SK-N-SH (cell line): ENCODE data around the gene PRICKLE2. TPM values are rescaled to one million over a fixed set of nuclear protein-coding genes. Genes with fewer than 3 reads are reported as not detected.
"Not testable (repeated sequence)": the region's sequence is repeated elsewhere in the genome, so short reads cannot be mapped to it uniquely, and the experiment has no call there.

Source experiments
- CTCF ChIA-PET: fragments of 300-600, 350-600 bp; formaldehyde crosslinking; extraction: SDS; loops from one replicate; lab custom pipeline; 2021; lab: Yijun Ruan, JAX
- POLR2A ChIA-PET: fragments of 350-600 bp; sonication (Branson Sonifier 250); formaldehyde crosslinking; extraction: SDS; loops from one replicate; lab custom pipeline; 2020; ENCODE audit warnings: antibody characterized with exemption, inconsistent platforms; lab: Yijun Ruan, JAX
- DNase-seq: peaks from one replicate; pipeline ENCODE4 v3.0.0; 2012
- H2AFZ ChIP-seq: fragments of 200-600 bp; sonication (generic); 2 replicates; pipeline ENCODE4 v1.8.1; 2016; ENCODE audit warnings: antibody characterized with exemption, mild to moderate bottlenecking, low read depth
- H3F3A ChIP-seq: fragments of 200-600 bp; sonication (generic); replicated peaks from 2 replicates; pipeline ENCODE3; 2016; ENCODE audit warnings: antibody characterized with exemption, mild to moderate bottlenecking; ENCODE audit not compliant: insufficient read depth
- H3K27ac ChIP-seq, 2 experiments: fragments of 200-500 bp in 1 of 2; fragments of 200-600 bp in 1 of 2; sonication (Bioruptor generic) in 1 of 2; sonication (generic), shearing (Covaris generic) in 1 of 2; 2 replicates each; pipeline versions ENCODE4 v1.5.1 to v1.6.1; 2014 to 2016; ENCODE audit warnings: low read depth in 2 of 2, inconsistent platforms in 1 of 2, low read length in 1 of 2, mild to moderate bottlenecking in 1 of 2, mixed read lengths in 1 of 2
- H3K27me3 ChIP-seq: fragments of 200-600 bp; sonication (generic), shearing (Covaris generic); 2 replicates; pipeline ENCODE4 v1.6.1; 2016; ENCODE audit warnings: mixed run types; ENCODE audit not compliant: insufficient read depth
- H3K36me3 ChIP-seq, 2 experiments: fragments of 200-500 bp in 1 of 2; fragments of 200-600 bp in 1 of 2; sonication (Bioruptor generic) in 1 of 2; sonication (generic) in 1 of 2; replicated peaks in 1 of 2; 2 replicates each; pipeline versions ENCODE3 to v1.5.1; 2014 to 2016; ENCODE audit warnings: low read length in 1 of 2, mild to moderate bottlenecking in 1 of 2; ENCODE audit not compliant: insufficient read depth in 2 of 2, control insufficient read depth in 1 of 2
- H3K4me1 ChIP-seq, 2 experiments: fragments of 200-500 bp in 1 of 2; fragments of 200-600 bp in 1 of 2; sonication (Bioruptor generic) in 1 of 2; sonication (generic), shearing (Covaris generic) in 1 of 2; 2 replicates each; pipeline versions ENCODE4 v1.5.1 to v1.6.1; 2014 to 2016; ENCODE audit warnings: low read depth in 1 of 2, low read length in 1 of 2, mixed run types in 1 of 2; ENCODE audit not compliant: insufficient read depth in 2 of 2, control insufficient read depth in 1 of 2
- H3K4me2 ChIP-seq: fragments of 200-600 bp; sonication (generic), shearing (Covaris generic); 2 replicates; pipeline ENCODE4 v1.6.1; 2017; ENCODE audit warnings: mixed run types
- H3K4me3 ChIP-seq, 2 experiments: fragments of 200-500 bp in 1 of 2; fragments of 200-600 bp in 1 of 2; sonication (Bioruptor generic) in 1 of 2; sonication (generic), shearing (Covaris generic) in 1 of 2; 2 replicates each; pipeline versions ENCODE4 v1.5.1 to v1.8.1; 2014 to 2016; ENCODE audit warnings: low read depth in 2 of 2, inconsistent platforms in 1 of 2, low read length in 1 of 2, mild to moderate bottlenecking in 1 of 2, mixed read lengths in 1 of 2, moderate library complexity in 1 of 2
- H3K79me2 ChIP-seq: fragments of 200-600 bp; sonication (generic); 2 replicates; pipeline ENCODE4 v1.8.1; 2017; ENCODE audit warnings: mild to moderate bottlenecking; ENCODE audit not compliant: insufficient read depth
- H3K9ac ChIP-seq: fragments of 200-600 bp; sonication (generic); 2 replicates; pipeline ENCODE4 v1.6.1; 2017; ENCODE audit warnings: mixed run types
- H3K9me2 ChIP-seq: fragments of 200-600 bp; sonication (generic); 2 replicates; pipeline ENCODE4 v1.6.1; 2017; ENCODE audit warnings: mixed run types
- H3K9me3 ChIP-seq: fragments of 200-600 bp; sonication (generic); 2 replicates; pipeline ENCODE4 v1.6.1; 2017; ENCODE audit warnings: mixed run types, mild to moderate bottlenecking, moderate library complexity
- H4K20me1 ChIP-seq: fragments of 200-600 bp; sonication (generic); 2 replicates; pipeline ENCODE4 v1.6.1; 2017; ENCODE audit warnings: mild to moderate bottlenecking, mixed run types; ENCODE audit not compliant: insufficient read depth
- ELF1 ChIP-seq: IDR thresholded peaks from 2 replicates; pipeline ENCODE4 v1.4.0; 2012
- FOSL2 ChIP-seq: IDR thresholded peaks from 2 replicates; pipeline ENCODE4 v1.4.0; 2012; ENCODE audit warnings: low read depth, mild to moderate bottlenecking, moderate library complexity, borderline replicate concordance
- FOXJ3 ChIP-seq: sonication (generic); formaldehyde crosslinking; IDR thresholded peaks from 2 replicates; pipeline ENCODE4 v1.5.1; 2020; ENCODE audit warnings: mild to moderate bottlenecking, missing genetic modification reagents
- FOXM1 ChIP-seq: IDR thresholded peaks from 2 replicates; pipeline ENCODE4 v1.4.0; 2012; ENCODE audit warnings: low read depth, mild to moderate bottlenecking
- IRF3 ChIP-seq: fragments of 150-350 bp; IDR thresholded peaks from 2 replicates; pipeline ENCODE4 v1.6.1; 2016; ENCODE audit warnings: mild to moderate bottlenecking, low read depth, low read length
- NFIC ChIP-seq: IDR thresholded peaks from 2 replicates; pipeline ENCODE4 v1.4.0; 2012; ENCODE audit warnings: borderline replicate concordance
- RCOR1 ChIP-seq: fragments of 150-350 bp; IDR thresholded peaks from 2 replicates; pipeline ENCODE4 v1.6.1; 2017; ENCODE audit warnings: antibody characterized with exemption, low read length
- RXRA ChIP-seq: IDR thresholded peaks from 2 replicates; pipeline ENCODE4 v1.4.0; 2012; ENCODE audit warnings: low read depth, mild to moderate bottlenecking, borderline replicate concordance
- SMC3 ChIP-seq: IDR thresholded peaks from 2 replicates; pipeline ENCODE4 v1.6.1; 2012; ENCODE audit warnings: low read depth, low read length, improper control_type of control experiment
- TAF1 ChIP-seq: IDR thresholded peaks from 2 replicates; pipeline ENCODE4 v1.6.1; 2012; ENCODE audit warnings: low read depth, mild to moderate bottlenecking, low read length, moderate library complexity, borderline replicate concordance
- TCF12 ChIP-seq: IDR thresholded peaks from 2 replicates; pipeline ENCODE4 v1.4.0; 2012
- YY1 ChIP-seq: IDR thresholded peaks from 2 replicates; pipeline ENCODE4 v1.4.0; 2012; ENCODE audit warnings: low read depth, mild to moderate bottlenecking
- WGBS: methylation state at CpG from one replicate; pipeline ENCODE4 v1.1.6; 2017; ENCODE audit warnings: low lambda C conversion rate; 5-methylcytosine and 5-hydroxymethylcytosine counted together
- polyA plus RNA-seq, 3 experiments: library from polyadenylated mRNA; depleted of rRNA; stranded (reverse); fragments of >200 nt; gene quantifications; 2 replicates each; pipeline ENCODE4 v1.2.3, GENCODE V29; 2012
- TF ChIP-seq, protein P1 (sequence below): IDR thresholded peaks from 2 replicates; pipeline ENCODE4 v1.4.0; 2012; ENCODE audit warnings: low read depth, borderline replicate concordance
- TF ChIP-seq, protein P2 (sequence below): IDR thresholded peaks from 2 replicates; pipeline ENCODE4; 2012

Gene PRICKLE2
- polyA plus RNA-seq, 1 of the 3 experiments (the other 2 are of a cell fraction): 0.67 TPM

DNA sequence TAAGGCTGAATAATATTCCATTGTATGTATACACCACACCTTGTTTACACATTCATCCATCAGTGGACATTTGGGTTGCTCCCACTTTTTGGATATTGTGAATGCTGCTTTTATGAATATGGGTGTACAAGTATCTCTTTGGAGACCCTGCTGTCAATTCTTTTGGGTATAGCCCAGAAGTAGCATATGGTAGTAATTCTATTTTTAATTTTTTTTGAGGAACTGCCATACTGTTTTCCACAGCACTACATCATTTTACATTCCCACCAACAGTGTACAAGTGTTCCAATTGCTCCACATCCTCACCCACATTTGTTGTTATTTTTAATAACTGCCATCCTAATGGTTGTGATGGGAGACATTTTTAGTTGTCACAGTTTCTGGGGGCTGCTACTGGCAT lies 132.1 kb downstream of the PRICKLE2 start:
- H3K27me3 ChIP-seq: no peaks in the 10 kb centered on the region
- no peaks in the 10 kb centered on the region for H3F3A ChIP-seq
- no peak for DNase-seq
- TF ChIP-seq FOSL2 (no peak), SMC3 (no peak), NFIC (no peak), IRF3 (no peak), TCF12 (no peak), RCOR1 (no peak), YY1 (no peak), RXRA (no peak), FOXJ3 (CRISPR knock-in tag) (no peak)
- TF ChIP-seq, protein P1, sequence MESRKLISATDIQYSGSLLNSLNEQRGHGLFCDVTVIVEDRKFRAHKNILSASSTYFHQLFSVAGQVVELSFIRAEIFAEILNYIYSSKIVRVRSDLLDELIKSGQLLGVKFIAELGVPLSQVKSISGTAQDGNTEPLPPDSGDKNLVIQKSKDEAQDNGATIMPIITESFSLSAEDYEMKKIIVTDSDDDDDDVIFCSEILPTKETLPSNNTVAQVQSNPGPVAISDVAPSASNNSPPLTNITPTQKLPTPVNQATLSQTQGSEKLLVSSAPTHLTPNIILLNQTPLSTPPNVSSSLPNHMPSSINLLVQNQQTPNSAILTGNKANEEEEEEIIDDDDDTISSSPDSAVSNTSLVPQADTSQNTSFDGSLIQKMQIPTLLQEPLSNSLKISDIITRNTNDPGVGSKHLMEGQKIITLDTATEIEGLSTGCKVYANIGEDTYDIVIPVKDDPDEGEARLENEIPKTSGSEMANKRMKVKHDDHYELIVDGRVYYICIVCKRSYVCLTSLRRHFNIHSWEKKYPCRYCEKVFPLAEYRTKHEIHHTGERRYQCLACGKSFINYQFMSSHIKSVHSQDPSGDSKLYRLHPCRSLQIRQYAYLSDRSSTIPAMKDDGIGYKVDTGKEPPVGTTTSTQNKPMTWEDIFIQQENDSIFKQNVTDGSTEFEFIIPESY: no peak
- TF ChIP-seq, protein P2, sequence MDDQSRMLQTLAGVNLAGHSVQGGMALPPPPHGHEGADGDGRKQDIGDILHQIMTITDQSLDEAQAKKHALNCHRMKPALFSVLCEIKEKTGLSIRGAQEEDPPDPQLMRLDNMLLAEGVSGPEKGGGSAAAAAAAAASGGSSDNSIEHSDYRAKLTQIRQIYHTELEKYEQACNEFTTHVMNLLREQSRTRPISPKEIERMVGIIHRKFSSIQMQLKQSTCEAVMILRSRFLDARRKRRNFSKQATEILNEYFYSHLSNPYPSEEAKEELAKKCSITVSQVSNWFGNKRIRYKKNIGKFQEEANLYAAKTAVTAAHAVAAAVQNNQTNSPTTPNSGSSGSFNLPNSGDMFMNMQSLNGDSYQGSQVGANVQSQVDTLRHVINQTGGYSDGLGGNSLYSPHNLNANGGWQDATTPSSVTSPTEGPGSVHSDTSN: no peak
- ChIA-PET CTCF (no interaction called here), POLR2A (no interaction called here)
- H3K4me1 ChIP-seq: peaks cover 5 to 13% of the 10 kb centered on the region in 2 experiments; a peak in 3 of 4 replicates
- H3K4me3 ChIP-seq: no peak overlapping the region
- no peaks in the 10 kb centered on the region for H3K36me3 ChIP-seq
- H3K4me2 ChIP-seq: no peak overlapping the region
- no peaks in the 10 kb centered on the region for H3K9me3 ChIP-seq
- no peaks in the 10 kb centered on the region for H3K9me2 ChIP-seq
- no peak overlapping the region for H2AFZ ChIP-seq
- H4K20me1 ChIP-seq: no peaks in the 10 kb centered on the region
- no peak overlapping the region for H3K9ac ChIP-seq
- H3K79me2 ChIP-seq: no peaks in the 10 kb centered on the region
- no peak overlapping the region; a peak in 1 of 4 replicates for H3K27ac ChIP-seq

DNA sequence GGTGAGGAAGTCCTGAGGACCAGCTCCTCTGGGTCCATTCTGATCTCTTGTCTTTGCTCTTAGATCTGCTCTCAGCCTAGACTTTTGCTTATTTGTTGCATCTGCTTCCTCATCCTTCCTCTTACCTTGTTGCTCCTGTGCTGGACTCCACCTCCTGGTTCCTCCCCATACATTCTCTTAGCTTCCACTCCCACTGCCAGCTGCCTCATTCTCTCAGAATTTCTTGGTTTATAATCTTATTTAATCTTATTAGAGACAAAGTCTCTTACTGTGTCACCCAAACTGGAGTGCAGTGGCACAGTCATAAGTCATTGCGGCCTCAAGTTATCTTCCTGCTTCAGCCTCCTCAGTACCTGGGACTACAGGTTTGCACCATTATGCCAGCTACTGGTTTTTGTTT lies 133.8 kb downstream of the PRICKLE2 start:
- Histone ChIP-seq H2AFZ (no peak overlapping the region), H3K4me2 (no peak overlapping the region), H3K27me3 (no peaks in the 10 kb centered on the region), H3K4me3 (no peak overlapping the region), H3K9me3 (no peaks in the 10 kb centered on the region), H3K27ac (no peak overlapping the region), H4K20me1 (no peaks in the 10 kb centered on the region), H3K9ac (no peak overlapping the region), H3K79me2 (no peaks in the 10 kb centered on the region), H3F3A (no peaks in the 10 kb centered on the region), H3K36me3 (no peaks in the 10 kb centered on the region), H3K9me2 (no peaks in the 10 kb centered on the region), H3K4me1 (peaks cover 3 to 13% of the 10 kb centered on the region in 2 experiments; a peak in 3 of 4 replicates)
- POLR2A ChIA-PET: no interaction called here
- DNase-seq: no peak
- CTCF ChIA-PET: interaction anchor here (1.5 to 1.7 kb wide), 2 partner anchors 15 to 61 kb away, joined by 3 to 5 read pairs; no protein-coding TSS in a partner anchor
- 91% methylated on average over 1 of the region's 1 CpG for WGBS
- no peak for TF ChIP-seq NFIC
- TF ChIP-seq ELF1: no peak
- no peak for TF ChIP-seq TAF1
- TF ChIP-seq FOXJ3 (CRISPR knock-in tag): no peak
- no peak for TF ChIP-seq FOXM1

- H4K20me1 ChIP-seq, H3K4me1 ChIP-seq, H3K4me2 ChIP-seq, POLR2A ChIA-PET, DNase-seq, H3K27me3 ChIP-seq, H2AFZ ChIP-seq, H3K9ac ChIP-seq, H3K9me3 ChIP-seq, H3K79me2 ChIP-seq, H3K36me3 ChIP-seq, H3F3A ChIP-seq, H3K4me3 ChIP-seq, H3K27ac ChIP-seq, H3K9me2 ChIP-seq: not testable (repeated sequence)
- 79% methylated on average over 4 of the region's 4 CpGs for WGBS
- CTCF ChIA-PET: interaction anchor here (1.2 to 1.8 kb wide), 3 partner anchors 9 to 396 kb away, joined by 3 to 7 read pairs (median 3); no protein-coding TSS in a partner anchor
Measured at GRCh38 chr3:64089386-64089785, 135.9 kb downstream of the PRICKLE2 start.
